ENCODE measurements around the gene POU2F2.

GRCh38 chr19:42158926-42159325 is 26.7 kb upstream of the POU2F2 start:
- TF ChIP-seq, protein P1, sequence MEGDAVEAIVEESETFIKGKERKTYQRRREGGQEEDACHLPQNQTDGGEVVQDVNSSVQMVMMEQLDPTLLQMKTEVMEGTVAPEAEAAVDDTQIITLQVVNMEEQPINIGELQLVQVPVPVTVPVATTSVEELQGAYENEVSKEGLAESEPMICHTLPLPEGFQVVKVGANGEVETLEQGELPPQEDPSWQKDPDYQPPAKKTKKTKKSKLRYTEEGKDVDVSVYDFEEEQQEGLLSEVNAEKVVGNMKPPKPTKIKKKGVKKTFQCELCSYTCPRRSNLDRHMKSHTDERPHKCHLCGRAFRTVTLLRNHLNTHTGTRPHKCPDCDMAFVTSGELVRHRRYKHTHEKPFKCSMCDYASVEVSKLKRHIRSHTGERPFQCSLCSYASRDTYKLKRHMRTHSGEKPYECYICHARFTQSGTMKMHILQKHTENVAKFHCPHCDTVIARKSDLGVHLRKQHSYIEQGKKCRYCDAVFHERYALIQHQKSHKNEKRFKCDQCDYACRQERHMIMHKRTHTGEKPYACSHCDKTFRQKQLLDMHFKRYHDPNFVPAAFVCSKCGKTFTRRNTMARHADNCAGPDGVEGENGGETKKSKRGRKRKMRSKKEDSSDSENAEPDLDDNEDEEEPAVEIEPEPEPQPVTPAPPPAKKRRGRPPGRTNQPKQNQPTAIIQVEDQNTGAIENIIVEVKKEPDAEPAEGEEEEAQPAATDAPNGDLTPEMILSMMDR (IDR thresholded peaks at IDR 0.05): no peak
- TF ChIP-seq POLR2A (IDR thresholded peaks at IDR 0.05): no peak
- TF ChIP-seq EP300 (IDR thresholded peaks at IDR 0.05): no peak
